GM18873 (cell line): ENCODE measurements around the gene SEMA4D.

Experiments
- ATAC-seq: cut with Tn5 transposase; IDR thresholded peaks from one replicate; pipeline ENCODE4 v1.9.1; 2021; ENCODE audit warnings: mild to moderate bottlenecking, moderate library complexity, moderate number of reproducible peaks; ENCODE audit not compliant: unreplicated experiment, low FRiP score

The SEMA4D gene

GRCh38 chr9:89395931-89396710 is 101.8 kb downstream of the SEMA4D start:
- no peak for ATAC-seq

GRCh38 chr9:89394412-89394811 is 103.5 kb downstream of the SEMA4D start:
- ATAC-seq, result no peak

GRCh38 chr9:89391585-89391984 is 106.3 kb downstream of the SEMA4D start:
- ATAC-seq, result no peak

GRCh38 chr9:89390578-89391116 is 107.3 kb downstream of the SEMA4D start:
- no peak for ATAC-seq

GRCh38 chr9:89390068-89390555 is 107.8 kb downstream of the SEMA4D start:
- ATAC-seq, result no peak

- no peak for ATAC-seq
Observed at GRCh38 chr9:89388868-89389177, 109.1 kb downstream of the SEMA4D start.

GRCh38 chr9:89388084-89388867 is 109.6 kb downstream of the SEMA4D start:
- ATAC-seq, result no peak

- no peak for ATAC-seq
Observed at GRCh38 chr9:89387197-89387849, 110.6 kb downstream of the SEMA4D start.

GRCh38 chr9:89386797-89387196 is 111.1 kb downstream of the SEMA4D start:
- no peak for ATAC-seq

- ATAC-seq, result no peak
Observed at GRCh38 chr9:89386206-89386605, 111.7 kb downstream of the SEMA4D start.

- ATAC-seq, result no peak
Observed at GRCh38 chr9:89384783-89385182, 113.1 kb downstream of the SEMA4D start.

GRCh38 chr9:89383721-89384300 is 114.1 kb downstream of the SEMA4D start:
- ATAC-seq, result no peak

GRCh38 chr9:89383030-89383720 is 114.7 kb downstream of the SEMA4D start:
- ATAC-seq, result no peak

GRCh38 chr9:89382026-89382986 is 115.6 kb downstream of the SEMA4D start:
- ATAC-seq, result no peak

GRCh38 chr9:89381308-89381609 is 116.7 kb downstream of the SEMA4D start:
- no peak for ATAC-seq

- ATAC-seq, result no peak
Observed at GRCh38 chr9:89380437-89381307, 117.2 kb downstream of the SEMA4D start.

- no peak for ATAC-seq
Observed at GRCh38 chr9:89379508-89380115, 118.3 kb downstream of the SEMA4D start.

- ATAC-seq, result no peak
Observed at GRCh38 chr9:89379031-89379430, 118.9 kb downstream of the SEMA4D start.
